ENCODE measurements around the gene SPATA32.

DNA sequence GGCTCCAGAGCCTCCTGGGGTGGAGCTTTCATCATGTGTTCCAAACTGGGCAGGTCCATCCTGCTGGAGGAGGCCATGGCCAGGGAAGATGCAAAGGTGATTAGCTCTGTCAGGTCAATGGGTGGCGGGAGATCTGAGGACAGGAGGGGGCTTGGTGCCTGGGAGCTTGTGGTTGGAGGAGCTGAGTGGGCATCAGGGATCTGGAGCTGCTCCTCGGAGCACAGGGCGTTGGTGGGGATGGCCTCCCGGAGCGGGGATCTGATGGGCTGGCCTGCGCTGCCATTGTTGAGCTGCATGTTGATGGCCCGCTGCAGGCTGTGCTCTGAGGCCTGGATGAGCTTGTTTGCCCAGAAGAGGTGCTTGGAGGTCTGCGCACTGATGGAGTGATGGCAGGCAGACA lies 6.5 kb downstream of the SPATA32 start:
- no peak for TF ChIP-seq CTCF (IDR thresholded peaks at IDR 0.05; ENCODE audit: low read depth, low read length, poor library complexity, severe bottlenecking)
- TF ChIP-seq EZH2phosphoT487 (IDR thresholded peaks at IDR 0.05; ENCODE audit: borderline replicate concordance, low read length): no peak

Data from DOHH2 (cell line).